IMR-90 (cell line): ENCODE results near the gene FNDC3B. TPM values are rescaled to one million over a fixed set of nuclear protein-coding genes. Genes with fewer than 3 reads are reported as not detected.

Experiments
- ATAC-seq: fragments of 200-7000 bp; cut with Tn5 transposase; 2 replicates; pipeline ENCODE4 v1.9.1; 2020; ENCODE audit warnings: low read depth, mild to moderate bottlenecking, moderate library complexity
- BruUV-seq: library from RNA; stranded (reverse); fragments of 400-500 nt; replicated peaks from 2 replicates; lab custom pipeline; 2021; lab: Mats Ljungman, UMichigan
- CTCF ChIA-PET: fragments of 300-600 bp; formaldehyde crosslinking; extraction: SDS; loops from one replicate; lab custom pipeline; 2021; ENCODE audit warnings: antibody characterized with exemption; lab: Yijun Ruan, JAX
- POLR2A ChIA-PET: fragments of 300-600 bp; sonication (Branson Sonifier 250); formaldehyde crosslinking; loops from one replicate; lab custom pipeline; 2022; ENCODE audit warnings: antibody characterized with exemption; ENCODE audit not compliant: unreplicated experiment; lab: Charles Lee
- DNase-seq: peaks from one replicate; pipeline ENCODE4 v3.0.0; 2013
- H2AFZ ChIP-seq: replicated peaks from 2 replicates; pipeline ENCODE3; 2013; ENCODE audit warnings: low read length, mild to moderate bottlenecking; ENCODE audit not compliant: poor library complexity
- H2AK5ac ChIP-seq: 2 replicates; pipeline ENCODE4 v1.6.1; 2013; ENCODE audit warnings: low read depth, low read length, inconsistent platforms
- H2AK9ac ChIP-seq: replicated peaks from 2 replicates; pipeline ENCODE3; 2013; ENCODE audit warnings: mild to moderate bottlenecking, low read depth, low read length, moderate library complexity; ENCODE audit not compliant: poor library complexity
- H2BK120ac ChIP-seq: 2 replicates; pipeline ENCODE4 v1.6.1; 2013; ENCODE audit warnings: low read depth, low read length, inconsistent platforms
- H2BK15ac ChIP-seq: 3 replicates; pipeline ENCODE4 v1.6.1; 2013; ENCODE audit warnings: low read depth, low read length, inconsistent platforms
- H2BK20ac ChIP-seq: 2 replicates; pipeline ENCODE4 v1.6.1; 2013; ENCODE audit warnings: low read depth, mild to moderate bottlenecking, inconsistent platforms, low read length, moderate library complexity
- H2BK5ac ChIP-seq: 2 replicates; pipeline ENCODE4 v1.6.1; 2013; ENCODE audit warnings: mild to moderate bottlenecking, low read depth, low read length, inconsistent platforms; ENCODE audit not compliant: poor library complexity, severe bottlenecking
- H3K14ac ChIP-seq: replicated peaks from 2 replicates; pipeline ENCODE4 v1.6.1; 2013; ENCODE audit warnings: low read depth, low read length, inconsistent platforms
- H3K18ac ChIP-seq: 2 replicates; pipeline ENCODE4 v1.6.1; 2013; ENCODE audit warnings: low read depth, low read length, control low read depth
- H3K23ac ChIP-seq: 2 replicates; pipeline ENCODE4 v1.6.1; 2013; ENCODE audit warnings: low read depth, low read length, inconsistent platforms
- H3K27ac ChIP-seq: 2 replicates; pipeline ENCODE4 v1.5.1; 2013; ENCODE audit warnings: mild to moderate bottlenecking, control low read depth, low read length; ENCODE audit not compliant: insufficient read depth
- H3K27me3 ChIP-seq: 2 replicates; pipeline ENCODE4 v1.6.1; 2013; ENCODE audit warnings: low read length; ENCODE audit not compliant: control insufficient read depth, insufficient read depth
- H3K36me3 ChIP-seq: 2 replicates; pipeline ENCODE4 v1.6.1; 2013; ENCODE audit warnings: low read length, mixed read lengths; ENCODE audit not compliant: control insufficient read depth, insufficient read depth
- H3K4ac ChIP-seq: 2 replicates; pipeline ENCODE4 v1.6.1; 2013; ENCODE audit warnings: low read depth, low read length, inconsistent platforms
- H3K4me1 ChIP-seq: 2 replicates; pipeline ENCODE4 v1.6.1; 2013; ENCODE audit warnings: low read length, mixed read lengths; ENCODE audit not compliant: control insufficient read depth, insufficient read depth
- H3K4me2 ChIP-seq: 2 replicates; pipeline ENCODE4 v1.6.1; 2013; ENCODE audit warnings: low read depth, mild to moderate bottlenecking, control low read depth, low read length, moderate library complexity
- H3K4me3 ChIP-seq: 2 replicates; pipeline ENCODE4 v1.5.1; 2013; ENCODE audit warnings: low read depth, mild to moderate bottlenecking, control low read depth, low read length, moderate library complexity; ENCODE audit not compliant: insufficient read depth
- H3K56ac ChIP-seq: 2 replicates; pipeline ENCODE4 v1.6.1; 2013; ENCODE audit warnings: low read length, inconsistent platforms; ENCODE audit not compliant: insufficient read depth; ENCODE audit errors: extremely low read depth
- H3K79me1 ChIP-seq, 2 experiments: 2 replicates each; pipeline ENCODE4 v1.6.1; 2013; ENCODE audit warnings: low read length in 2 of 2, inconsistent platforms in 1 of 2, low read depth in 1 of 2
- H3K9ac ChIP-seq: 2 replicates; pipeline ENCODE4 v1.6.1; 2013; ENCODE audit warnings: low read depth, low read length, control low read depth
- H3K9me1 ChIP-seq: 2 replicates; pipeline ENCODE4 v1.6.1; 2013; ENCODE audit warnings: low read length, inconsistent platforms; ENCODE audit not compliant: insufficient read depth
- H3K9me3 ChIP-seq: 2 replicates; pipeline ENCODE4 v1.6.1; 2013; ENCODE audit warnings: low read length; ENCODE audit not compliant: control insufficient read depth, insufficient read depth
- H4K20me1 ChIP-seq: 2 replicates; pipeline ENCODE4 v1.6.1; 2013; ENCODE audit warnings: low read length, inconsistent platforms; ENCODE audit not compliant: insufficient read depth
- H4K5ac ChIP-seq: 2 replicates; pipeline ENCODE4 v1.6.1; 2013; ENCODE audit warnings: mild to moderate bottlenecking, low read depth, low read length, control low read depth
- H4K8ac ChIP-seq, 2 experiments: 2 replicates each; pipeline ENCODE4 v1.6.1; 2013; ENCODE audit warnings: low read depth in 2 of 2, low read length in 2 of 2, control low read depth in 1 of 2, inconsistent platforms in 1 of 2
- H4K91ac ChIP-seq: 2 replicates; pipeline ENCODE4 v1.6.1; 2013; ENCODE audit warnings: low read depth, low read length, inconsistent platforms; ENCODE audit not compliant: insufficient read depth
- CEBPB ChIP-seq: IDR thresholded peaks from 2 replicates; pipeline ENCODE4 v1.6.1; 2012; ENCODE audit warnings: low read depth, low read length, improper control_type of control experiment
- ELK1 ChIP-seq: fragments of 150-350 bp; IDR thresholded peaks from 2 replicates; pipeline ENCODE4 v1.6.1; 2016; ENCODE audit warnings: low read depth, mild to moderate bottlenecking, low read length, moderate library complexity, borderline replicate concordance
- MAFK ChIP-seq: IDR thresholded peaks from 2 replicates; pipeline ENCODE4 v1.6.1; 2012; ENCODE audit warnings: low read depth, low read length, improper control_type of control experiment
- POLR2A ChIP-seq: IDR thresholded peaks from 2 replicates; pipeline ENCODE4 v1.6.1; 2012; ENCODE audit warnings: mild to moderate bottlenecking, low read depth, low read length
- RAD21 ChIP-seq: IDR thresholded peaks from 2 replicates; pipeline ENCODE4 v1.6.1; 2012; ENCODE audit warnings: low read length, improper control_type of control experiment
- RCOR1 ChIP-seq: IDR thresholded peaks from 2 replicates; pipeline ENCODE4 v1.6.1; 2012; ENCODE audit warnings: mild to moderate bottlenecking, low read length, improper control_type of control experiment; ENCODE audit not compliant: insufficient replicate concordance
- USF2 ChIP-seq: fragments of 150-350 bp; IDR thresholded peaks from 2 replicates; pipeline ENCODE4 v1.6.1; 2017; ENCODE audit warnings: mild to moderate bottlenecking, antibody characterized with exemption, low read length, low read depth
- WGBS, 2 experiments: methylation state at CpG; one replicate each; pipeline versions ENCODE4 v1.1.5 to v1.1.7; 2013; ENCODE audit warnings: missing lambda C conversion rate in 2 of 2; ENCODE audit not compliant: insufficient read length in 1 of 2; ENCODE audit errors: extremely low coverage in 2 of 2; 5-methylcytosine and 5-hydroxymethylcytosine counted together
- dilution Hi-C: fragments of 300-500 bp; cut with HindIII; formaldehyde crosslinking; loops from one replicate; pipeline ENCODE4 v1.14.3; 2018; ENCODE audit warnings: low sequenced_read_pairs; ENCODE audit not compliant: unreplicated experiment
- in situ Hi-C: fragments of 300-500 bp; cut with MboI; formaldehyde crosslinking; loops from 3 replicates; pipeline ENCODE4 v1.14.3; 2019; ENCODE audit warnings: low sequenced_read_pairs, inconsistent platforms, mixed read lengths
- intact Hi-C: fragments of 100-400 bp; cut with micrococcal nuclease; formaldehyde crosslinking; loops from 2 replicates; pipeline ENCODE4 v1.10.0; 2022
- polyA plus RNA-seq, 3 experiments: library from polyadenylated mRNA; depleted of rRNA; stranded (reverse); fragments of >200 nt; gene quantifications; 2 replicates each; pipeline ENCODE4 v1.2.3, GENCODE V29; 2012; ENCODE audit warnings: low replicate concordance in 1 of 3
- total RNA-seq: library from RNA; depleted of rRNA; stranded (reverse); fragments of >200 nt; gene quantifications from 2 replicates; pipeline ENCODE4 v1.2.3, GENCODE V29; 2012

FNDC3B gene
- total and polyA plus RNA-seq, 2 of the 4 experiments (the other 2 are of a cell fraction) = 23.9 to 150 TPM

GRCh38 chr3:172151651-172152649 lies 112.6 kb downstream of the FNDC3B start (continued):
- TF ChIP-seq USF2 = no peak
- no peak for TF ChIP-seq RAD21

GRCh38 chr3:172152874-172153273 lies 113.5 kb downstream of the FNDC3B start:
- peak overlapping the region; percentile 75 for H3K27ac ChIP-seq
- H3K4me1 ChIP-seq = peaks cover 22% of the 10 kb centered on the region
- H3K4me3 ChIP-seq = no peak overlapping the region
- peak; percentile 49 for ATAC-seq
- peaks cover 29 to 72% of the 10 kb centered on the region in 2 experiments for H3K79me1 ChIP-seq
- ChIA-PET CTCF (no interaction called here), POLR2A (no interaction called here)
- peak overlapping the region; percentile 45; the same call in 2 of the 3 replicates for H2BK15ac ChIP-seq
- 3% methylated on average over 3 of the region's 7 CpGs; no CpG with 5 or more reads in 1 of the 2 experiments for WGBS, 2 experiments
- in situ Hi-C loops = no loop called here
- peak overlapping the region; percentile 13 for H2AFZ ChIP-seq
- peaks cover 67% of the 10 kb centered on the region for H4K20me1 ChIP-seq
- H3K9me1 ChIP-seq = peaks cover 22% of the 10 kb centered on the region
- peak overlapping the region; percentile 32 for H4K5ac ChIP-seq
- peak overlapping the region; percentile 32 for H3K9ac ChIP-seq
- H3K18ac ChIP-seq = peak overlapping the region; percentile 67; the same call in 1 of the 2 replicates
- peak overlapping the region; percentile 22 for H4K91ac ChIP-seq
- peak overlapping the region; percentile 79 for H2BK5ac ChIP-seq
- H3K23ac ChIP-seq = peak overlapping the region; percentile 87
- H4K8ac ChIP-seq = peak overlapping the region; percentile 38 to 43; a peak in 3 of 4 replicates
- peak overlapping the region; percentile 76 for H3K56ac ChIP-seq
- dilution Hi-C loops = no loop called here
- peak overlapping the region; percentile 62 for H2AK5ac ChIP-seq
- peak overlapping the region; percentile 85 for H3K14ac ChIP-seq
- peak overlapping the region; percentile 59 for H2AK9ac ChIP-seq
- no peaks in the 10 kb centered on the region for H3K27me3 ChIP-seq
- peak overlapping the region; percentile 74 for H3K4me2 ChIP-seq
- H2BK120ac ChIP-seq = peak overlapping the region; percentile 80
- H2BK20ac ChIP-seq = peak overlapping the region; percentile 43; the same call in 1 of the 2 replicates
- intact Hi-C loops = no loop called here
- peak overlapping the region; percentile 87 for H3K4ac ChIP-seq
- BruUV-seq = no TSS peak
- no peaks in the 10 kb centered on the region for H3K9me3 ChIP-seq
- TF ChIP-seq RCOR1 (no peak), ELK1 (no peak), POLR2A (no peak), CEBPB (0 out of 2 replicates have a peak, but pooled peaks have one; percentile 17), RAD21 (no peak), MAFK (no peak)
- peak; percentile 67 for DNase-seq
- 0 out of 2 replicates have a peak, but pooled peaks cover 1% of the 10 kb centered on the region for H3K36me3 ChIP-seq
